Eye (tissue), 1 donor: Measurements from ENCODE around the gene CTNNA2.
"Not testable (repeated sequence)": the region's sequence is repeated elsewhere in the genome, so short reads cannot be mapped to it uniquely, and the experiment has no call there.

ENCODE experiments used
- DNase-seq: peaks from one replicate; pipeline ENCODE4 v3.0.0-alpha.2; 2015

The CTNNA2 gene

DNA sequence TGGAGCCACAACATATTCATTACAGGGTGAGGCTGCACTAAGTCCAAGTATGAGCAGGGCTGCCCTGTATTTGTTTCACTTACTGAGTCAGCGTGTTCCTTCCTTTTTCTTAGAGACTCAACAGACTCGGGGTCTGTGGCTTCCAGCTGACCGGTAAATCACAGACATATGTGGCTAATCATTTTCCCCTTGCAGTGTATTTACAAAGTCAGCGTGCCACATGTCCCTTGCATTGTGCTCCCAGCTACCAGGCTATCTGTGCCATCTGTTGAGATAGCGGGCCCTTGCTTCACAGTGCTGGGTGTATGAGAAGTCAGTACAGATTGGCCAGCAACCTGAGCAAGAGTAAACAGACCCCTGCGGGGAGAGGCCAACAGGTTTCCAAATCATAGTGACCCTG is 537.4 kb downstream of the CTNNA2 start:
- peak; percentile 46 for DNase-seq

DNA sequence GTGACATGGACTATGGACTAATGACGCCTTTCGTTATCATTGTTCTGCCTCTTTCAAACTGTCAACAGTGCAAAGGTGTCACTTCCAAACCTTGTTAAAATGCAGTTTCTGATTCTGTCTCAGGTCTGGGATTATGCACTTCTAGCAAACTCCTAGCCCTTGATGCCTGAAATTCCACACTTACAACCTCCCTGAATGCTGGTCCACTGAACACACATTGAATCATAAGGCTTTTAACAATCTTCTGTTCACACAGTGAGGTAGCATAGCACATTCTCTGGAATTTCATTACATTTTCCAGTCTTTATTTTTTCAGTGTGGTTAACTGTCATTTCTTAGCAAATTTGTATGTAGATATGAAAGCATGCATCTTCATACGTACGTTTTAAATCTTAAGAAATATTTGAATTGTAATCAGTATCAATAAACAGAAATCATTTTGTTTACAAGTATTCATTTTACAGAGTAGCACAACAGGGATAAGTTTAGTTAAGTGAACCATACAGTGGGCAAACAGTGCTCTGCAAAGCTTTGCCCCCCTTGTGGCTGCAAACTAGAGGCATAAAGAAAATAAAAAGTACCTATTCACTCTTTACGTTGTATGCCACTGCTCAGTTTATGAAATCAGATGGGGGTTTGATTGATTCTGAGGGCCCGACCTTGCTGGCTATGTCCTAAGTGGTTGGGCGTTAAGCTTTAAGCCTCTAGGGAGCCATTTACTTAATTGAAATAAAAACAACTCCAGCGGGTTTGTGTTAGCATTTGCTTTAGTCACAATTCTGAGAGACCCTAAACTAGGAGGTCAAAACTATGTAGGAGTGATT is 540.9 kb downstream of the CTNNA2 start:
- peak; percentile 30 for DNase-seq

DNA sequence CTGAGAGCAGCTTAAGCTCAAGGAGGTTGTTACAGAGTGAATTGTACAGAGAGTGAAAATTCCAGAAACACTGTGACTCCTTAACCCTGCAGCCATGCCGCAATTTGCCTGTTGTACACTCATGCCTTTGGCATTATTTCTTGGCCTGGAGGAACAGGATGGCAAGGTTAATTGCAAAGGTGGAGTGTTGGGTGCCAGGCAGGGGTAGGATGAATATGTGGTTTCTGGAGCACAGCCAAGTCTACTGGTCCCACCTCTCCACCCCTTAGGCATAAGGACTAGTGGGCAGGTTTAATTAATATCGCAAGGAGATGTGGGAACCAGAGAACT is 541.5 kb downstream of the CTNNA2 start:
- DNase-seq, result no peak

DNA sequence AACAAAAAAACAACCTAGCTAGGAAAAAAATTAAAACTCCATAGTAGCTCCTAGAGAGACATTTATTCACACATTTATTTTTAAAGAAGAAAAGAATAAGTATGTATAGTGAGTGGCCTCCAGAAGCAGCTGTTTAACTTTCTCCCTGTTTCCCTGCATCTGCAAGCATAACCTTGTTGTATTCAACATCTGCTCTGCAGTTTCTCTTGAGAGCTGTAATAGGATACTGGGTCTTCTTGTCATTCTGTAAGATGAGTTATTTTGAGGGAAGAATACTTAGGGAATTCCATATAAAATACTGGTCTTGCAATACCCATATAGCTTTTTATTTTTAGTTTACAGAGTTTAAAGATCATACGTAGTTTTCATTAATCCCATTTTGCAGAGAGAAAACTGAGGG is 545.1 kb downstream of the CTNNA2 start:
- DNase-seq, result no peak

DNA sequence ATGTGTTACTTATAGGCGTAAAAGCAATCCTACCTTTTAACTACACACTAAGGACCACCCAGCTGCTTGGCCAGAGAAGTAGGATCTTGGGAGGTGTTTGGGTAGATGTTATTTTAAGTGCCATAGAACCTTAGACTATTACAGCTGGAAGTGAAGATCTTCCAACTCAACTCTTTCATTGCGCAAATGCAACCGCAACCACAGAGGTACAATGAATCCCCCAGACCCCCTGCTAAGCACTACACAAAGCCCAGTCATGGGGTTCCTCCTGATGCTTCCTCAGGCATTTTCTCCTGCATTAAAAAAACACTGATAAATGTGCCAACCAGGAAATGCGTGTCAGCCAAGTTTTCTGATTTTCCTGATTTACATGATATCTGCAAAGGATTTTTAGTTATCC is 545.7 kb downstream of the CTNNA2 start:
- no peak for DNase-seq

DNA sequence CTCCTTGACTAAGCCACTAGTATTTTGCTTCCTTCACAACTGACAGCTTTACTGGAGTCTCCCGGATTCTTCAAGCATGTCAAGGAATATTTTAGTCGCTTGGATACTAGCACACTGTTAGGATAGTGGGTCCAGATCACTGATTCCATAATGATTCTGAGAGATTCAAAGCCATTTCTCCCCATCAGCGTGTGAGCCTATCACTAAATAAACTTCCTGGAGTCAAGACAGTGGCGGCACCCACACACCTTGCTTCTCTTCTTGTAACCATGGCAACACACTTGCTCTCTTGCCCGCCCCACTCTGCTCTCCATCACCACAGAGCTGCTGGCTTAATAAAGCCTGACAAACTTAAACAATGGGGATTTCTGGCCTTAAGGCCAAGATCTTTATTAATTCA is 546.6 kb downstream of the CTNNA2 start:
- no peak for DNase-seq

DNA sequence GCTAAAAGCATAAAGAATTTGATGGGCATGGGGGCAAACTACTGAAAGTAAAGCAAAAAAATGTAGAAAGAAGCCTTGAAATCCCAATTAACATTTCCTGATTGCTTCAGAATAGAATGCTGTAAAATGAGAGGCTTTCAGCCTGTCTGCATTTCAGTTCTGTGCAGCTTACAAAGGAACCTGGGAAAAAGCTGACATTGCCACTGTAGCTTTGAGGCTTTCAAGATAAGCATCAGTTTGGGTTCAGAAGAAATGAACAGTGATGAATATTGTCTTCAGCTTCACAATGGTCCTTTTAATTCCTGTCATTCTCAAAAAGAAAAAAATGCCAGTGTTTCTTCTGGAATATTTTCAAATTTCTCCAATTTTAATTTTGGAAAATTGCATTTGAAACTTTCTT is 549.0 kb downstream of the CTNNA2 start:
- no peak for DNase-seq

DNA sequence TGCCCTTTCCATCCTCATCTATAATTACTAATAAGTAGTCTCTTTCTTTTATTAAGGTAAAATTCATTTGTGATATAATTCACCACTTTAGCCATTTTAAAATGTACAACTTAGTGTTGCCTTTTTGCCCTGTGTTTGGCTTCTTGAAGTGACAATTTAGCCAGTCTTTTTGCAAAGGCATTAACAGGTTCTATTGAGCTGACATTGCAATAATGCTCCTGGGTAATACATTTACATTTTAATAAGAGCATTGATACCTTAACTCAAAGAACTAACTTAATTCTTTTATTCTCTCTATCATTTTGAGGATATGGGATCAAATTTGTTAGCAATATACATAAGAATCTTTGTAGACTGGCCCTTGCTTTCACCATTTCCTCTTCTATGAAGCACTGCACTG is 549.4 kb downstream of the CTNNA2 start:
- DNase-seq, result no peak

DNA sequence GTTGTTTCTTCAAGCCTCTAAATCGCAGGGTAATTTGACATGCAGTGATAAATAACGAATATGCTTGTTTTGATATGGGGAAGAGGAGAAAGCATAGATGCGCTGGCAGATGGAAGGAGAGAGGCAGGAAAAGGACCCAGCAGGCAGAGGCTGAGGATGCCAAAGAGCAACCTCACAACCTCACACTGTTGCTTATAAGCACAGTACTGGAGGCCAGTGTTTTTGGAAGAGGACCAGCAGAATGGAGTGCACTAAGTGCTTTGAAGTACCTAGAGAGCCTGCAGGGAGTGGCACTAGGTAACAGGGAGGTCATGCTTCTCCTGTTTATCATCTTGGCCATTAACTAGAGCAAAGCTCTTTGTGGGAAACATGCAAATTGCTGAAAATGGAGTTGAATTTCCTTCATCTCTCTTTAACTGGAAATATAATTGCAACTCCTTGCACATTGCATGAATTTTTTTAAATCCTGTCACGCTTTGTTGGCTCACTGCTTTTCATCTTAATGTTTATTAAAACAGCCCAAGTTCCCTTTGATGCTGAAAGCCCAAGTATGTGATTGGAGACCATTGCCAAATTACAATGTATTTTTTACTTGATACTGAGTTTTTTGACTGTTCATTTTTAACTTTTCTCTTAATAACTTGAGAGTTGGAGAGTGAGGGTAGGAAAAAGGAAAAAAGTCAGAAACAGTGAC is 555.3 kb downstream of the CTNNA2 start:
- no peak for DNase-seq

DNA sequence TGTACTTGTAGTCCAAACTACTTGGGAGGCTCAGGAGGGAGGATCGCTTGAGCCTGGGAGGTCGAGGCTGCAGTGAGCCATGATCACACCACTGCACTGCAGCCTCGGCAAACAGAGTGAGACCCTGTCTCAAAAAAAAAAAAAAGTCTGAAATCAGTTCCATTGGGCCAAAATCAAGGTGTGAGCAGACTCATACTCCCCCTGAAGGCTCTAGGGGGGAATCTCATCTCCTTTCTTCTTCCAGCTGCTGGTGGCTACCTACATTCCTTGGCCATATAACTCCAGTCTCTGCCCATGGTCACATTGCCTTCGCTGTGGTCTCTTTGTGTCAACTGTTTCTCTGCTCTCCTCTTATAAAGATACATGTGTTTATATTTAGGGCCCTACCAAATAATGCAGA is 557.7 kb downstream of the CTNNA2 start:
- no peak for DNase-seq

DNA sequence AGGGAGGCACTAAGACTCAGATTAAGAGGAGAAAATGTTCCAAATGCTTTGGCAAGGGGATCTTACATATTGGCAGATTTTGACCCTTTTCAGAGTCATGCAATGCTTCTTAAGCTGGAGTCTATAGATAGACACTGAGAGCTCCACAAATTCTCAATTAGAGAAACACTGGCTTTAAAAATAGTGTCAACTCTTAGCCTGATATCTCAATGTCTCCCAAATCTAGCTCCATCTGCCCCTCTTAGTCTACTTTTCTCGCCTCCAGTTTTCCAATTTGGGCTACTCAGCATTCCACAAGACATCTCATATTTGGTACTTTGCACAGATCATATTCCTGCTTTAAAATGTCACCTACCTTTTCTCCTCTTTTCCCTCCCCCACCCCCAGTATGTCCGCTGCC is 559.1 kb downstream of the CTNNA2 start:
- DNase-seq, result no peak

DNA sequence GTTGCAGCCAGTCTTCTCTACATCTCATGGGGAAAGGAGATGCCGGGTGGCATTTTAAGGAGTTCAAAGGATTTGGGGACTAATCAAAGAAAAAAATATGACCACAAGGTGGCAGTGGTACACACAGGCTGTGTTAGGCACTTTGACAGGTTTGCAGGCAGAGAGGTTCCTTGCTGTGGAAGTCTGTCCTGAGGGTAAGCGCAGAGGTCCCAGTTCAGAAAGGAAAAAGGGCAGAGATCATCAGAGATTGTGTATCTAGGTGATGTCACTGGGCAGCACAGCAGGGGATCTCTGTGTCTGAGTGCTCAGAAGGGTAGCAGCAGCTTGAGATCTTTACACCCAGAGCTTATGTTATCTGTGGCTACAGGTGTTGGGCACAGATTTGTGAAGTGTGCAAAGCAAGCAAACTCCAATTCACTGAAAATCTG is 560.3 kb downstream of the CTNNA2 start:
- DNase-seq, result peak; percentile 90

DNA sequence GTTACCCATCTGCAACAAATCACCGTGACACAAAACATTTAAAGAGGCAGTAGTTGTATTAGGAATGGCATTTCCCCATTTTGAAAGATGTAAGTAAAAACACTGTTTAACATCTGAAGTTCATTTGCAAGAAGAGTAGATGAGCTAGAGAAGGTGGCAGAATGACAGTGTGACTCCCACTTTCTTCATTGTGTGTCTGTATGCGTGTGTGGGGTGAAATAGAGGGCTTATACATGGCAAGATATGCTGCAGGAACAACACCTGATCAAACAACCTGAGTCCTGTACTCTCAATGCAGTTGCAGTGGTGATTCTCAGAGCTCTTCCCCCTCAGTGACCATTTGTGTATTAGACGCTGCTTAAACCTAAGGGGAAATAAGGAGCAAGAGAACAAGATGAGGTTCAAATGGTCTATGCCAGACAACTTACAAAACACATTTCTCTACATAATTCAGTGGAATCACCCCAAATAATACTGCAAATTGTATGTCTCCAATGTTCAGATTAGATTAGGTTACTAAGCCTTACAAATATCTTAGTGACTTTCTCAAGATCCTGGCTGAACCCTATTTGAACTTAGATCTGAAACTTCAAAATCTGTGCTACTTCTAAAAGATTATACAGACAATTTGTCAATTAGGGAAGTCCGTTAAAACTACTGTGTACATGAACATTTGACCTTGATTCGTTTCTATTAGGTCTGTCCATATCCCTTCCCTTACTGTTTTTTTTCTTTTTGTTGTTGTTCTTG is 561.6 kb downstream of the CTNNA2 start:
- DNase-seq, result no peak

DNA sequence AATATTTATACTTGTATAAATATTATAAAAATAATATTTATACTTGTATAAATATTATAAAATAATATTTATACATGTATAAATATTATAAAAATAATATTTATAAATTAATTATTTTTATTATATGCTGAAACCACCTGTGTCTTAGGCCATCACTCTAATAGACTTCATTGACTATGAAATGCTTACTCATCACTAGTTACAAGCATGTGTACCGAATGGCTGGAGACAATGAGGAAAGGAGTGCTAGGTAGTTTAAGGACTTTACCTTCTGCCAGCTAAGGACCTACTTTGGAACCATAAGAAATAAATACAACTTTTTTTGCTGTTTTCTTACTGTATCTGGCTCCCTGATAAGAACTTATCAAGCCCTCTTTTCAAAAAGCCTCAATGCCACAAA is 562.9 kb downstream of the CTNNA2 start:
- no peak for DNase-seq

DNA sequence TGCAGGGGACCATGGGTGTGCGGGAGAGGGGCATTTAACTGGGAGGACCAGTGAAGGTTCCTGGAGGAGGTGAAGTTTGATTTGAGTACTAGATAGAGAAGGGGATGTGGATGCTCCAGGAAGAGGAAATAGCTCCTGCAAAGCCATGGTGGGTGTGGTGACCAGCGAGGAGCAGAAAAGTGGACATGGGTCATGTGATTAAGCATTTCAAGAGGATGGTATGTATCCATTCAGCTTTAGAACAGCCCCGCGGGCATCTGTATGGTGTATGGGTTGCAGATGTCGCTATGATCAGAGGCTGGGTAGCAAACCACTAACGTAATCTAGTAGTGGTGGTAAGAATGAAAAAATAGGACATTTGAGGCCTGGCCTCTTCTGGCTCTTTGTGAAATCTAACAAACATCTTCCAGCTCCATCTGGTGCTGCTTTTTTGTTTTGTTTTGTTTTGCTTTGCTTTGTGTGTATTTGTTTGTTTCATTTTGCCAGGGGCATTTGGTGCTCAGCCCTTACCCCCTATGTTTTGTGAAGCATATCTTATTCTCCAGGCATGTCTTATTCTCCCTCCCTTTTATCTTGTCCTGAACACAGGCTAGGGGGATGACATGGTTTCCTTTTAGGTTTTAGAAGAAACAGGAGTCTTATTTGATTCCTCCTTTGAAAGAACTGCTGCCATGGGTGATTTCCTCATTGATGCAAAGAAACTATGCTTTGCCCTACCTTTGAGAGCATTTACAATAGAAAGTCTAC is 565.6 kb downstream of the CTNNA2 start:
- no peak for DNase-seq

DNA sequence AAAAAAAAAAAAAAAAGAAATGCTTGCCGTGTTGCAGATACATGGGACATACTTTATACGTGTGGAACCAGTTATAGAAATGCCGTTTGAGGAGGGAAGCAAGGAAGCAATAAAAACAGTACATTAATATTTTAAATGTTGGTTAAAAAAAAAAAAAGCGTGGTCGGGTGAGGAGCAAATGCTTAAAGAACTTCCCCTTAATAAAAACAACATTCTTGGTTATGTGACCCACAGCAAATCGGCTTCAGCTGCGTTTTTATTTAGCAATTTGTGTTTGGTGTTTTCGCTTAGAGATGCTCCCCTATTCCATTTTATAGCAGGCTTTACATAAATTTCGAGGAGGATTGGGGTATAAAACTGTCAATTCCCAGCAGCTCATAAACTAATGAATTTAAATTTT is 568.1 kb downstream of the CTNNA2 start:
- DNase-seq, result no peak

DNA sequence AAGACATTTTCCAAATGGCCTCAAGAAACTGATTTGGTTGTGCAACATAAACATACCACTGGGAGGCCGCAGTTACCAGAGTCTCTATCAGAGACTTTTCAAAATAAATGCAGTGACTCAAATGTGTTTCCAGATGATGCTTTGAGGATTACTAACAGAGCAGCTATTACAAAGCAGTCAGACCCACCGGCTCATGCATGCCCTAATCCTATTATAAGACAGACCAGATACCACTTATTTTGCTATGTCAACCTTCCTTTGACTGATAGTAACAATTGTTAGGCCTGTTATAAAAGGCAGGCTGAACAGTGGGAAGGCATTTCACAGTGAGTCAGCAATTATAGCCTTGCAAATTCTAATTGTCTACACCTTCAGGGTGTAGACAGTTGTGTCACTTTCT is 574.0 kb downstream of the CTNNA2 start:
- DNase-seq, result no peak

DNA sequence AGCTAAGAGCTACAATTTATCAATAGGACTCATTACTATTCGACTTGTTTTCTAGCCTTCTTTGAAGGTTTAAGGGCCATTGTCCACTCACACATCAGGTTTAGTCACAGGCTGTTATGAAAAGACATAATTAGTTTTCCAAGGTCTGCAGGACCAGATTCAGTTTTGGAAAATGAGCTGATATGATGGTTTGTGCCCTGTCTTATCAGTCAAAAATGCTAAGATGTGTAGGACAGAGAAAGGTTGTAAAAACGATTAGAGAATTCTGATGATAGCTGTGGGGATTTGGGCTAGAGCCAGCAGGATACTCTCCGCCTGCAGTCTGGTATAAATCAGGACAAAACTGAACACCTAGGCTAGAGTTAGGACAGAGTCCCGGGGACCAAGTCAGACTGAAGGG is 578.4 kb downstream of the CTNNA2 start:
- DNase-seq, result no peak

DNA sequence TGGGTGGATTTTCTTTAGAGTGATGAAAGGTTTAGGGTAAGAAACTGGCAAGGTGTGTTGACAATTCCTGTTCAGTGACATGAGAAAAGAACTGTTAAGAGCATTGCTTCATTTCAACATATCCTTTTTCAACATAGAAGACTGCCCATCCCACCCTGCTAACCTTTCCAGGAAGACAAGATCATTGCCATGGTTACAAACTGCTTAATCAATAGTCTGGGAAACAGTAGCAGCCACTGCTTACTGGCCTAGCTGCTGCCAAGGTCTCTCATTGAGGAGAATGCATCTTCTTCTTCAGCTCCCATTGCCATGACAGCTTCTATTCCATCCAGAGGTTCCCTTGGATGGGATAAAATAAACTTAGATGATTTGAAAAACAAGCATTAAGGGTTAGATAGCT is 579.6 kb downstream of the CTNNA2 start:
- DNase-seq, result peak; percentile 50

DNA sequence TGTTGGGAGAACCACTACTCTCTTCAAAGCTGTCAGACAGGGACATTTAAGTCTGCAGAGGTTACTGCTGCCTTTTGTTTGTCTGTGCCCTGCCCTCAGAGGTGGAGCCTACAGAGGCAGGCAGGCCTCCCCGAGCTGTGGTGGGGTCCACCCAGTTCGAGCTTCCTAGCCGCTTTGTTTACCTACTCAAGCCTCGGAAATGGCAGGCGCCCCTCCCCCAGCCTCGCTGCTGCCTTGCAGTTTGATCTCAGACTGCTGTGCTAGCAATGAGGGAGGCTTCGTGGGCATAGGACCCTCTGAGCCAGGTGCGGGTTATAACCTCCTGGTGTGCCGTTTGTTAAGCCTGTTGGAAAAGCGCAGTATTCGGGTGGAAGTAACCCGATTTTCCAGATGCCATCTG is 585.7 kb downstream of the CTNNA2 start:
- DNase-seq, result not testable (repeated sequence)

DNA sequence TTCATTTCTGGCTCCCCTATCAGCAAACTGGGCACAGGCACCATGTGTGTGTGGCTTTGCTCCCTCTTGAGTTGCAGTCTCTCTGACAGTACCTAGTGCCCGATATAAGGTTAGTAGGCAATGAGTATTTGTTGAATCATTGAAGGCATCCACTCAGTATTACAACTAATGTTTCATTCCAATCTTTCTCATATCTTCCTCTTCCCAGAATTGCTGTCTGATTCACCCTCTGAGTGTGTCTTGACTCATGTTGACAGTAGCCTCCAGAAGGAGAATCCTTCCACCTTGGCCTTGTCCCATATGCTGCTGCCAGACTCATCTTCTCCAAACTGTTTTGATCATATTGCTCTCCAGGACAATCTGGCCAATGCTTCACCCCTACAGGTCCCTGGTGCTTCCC is 589.2 kb downstream of the CTNNA2 start:
- no peak for DNase-seq

DNA sequence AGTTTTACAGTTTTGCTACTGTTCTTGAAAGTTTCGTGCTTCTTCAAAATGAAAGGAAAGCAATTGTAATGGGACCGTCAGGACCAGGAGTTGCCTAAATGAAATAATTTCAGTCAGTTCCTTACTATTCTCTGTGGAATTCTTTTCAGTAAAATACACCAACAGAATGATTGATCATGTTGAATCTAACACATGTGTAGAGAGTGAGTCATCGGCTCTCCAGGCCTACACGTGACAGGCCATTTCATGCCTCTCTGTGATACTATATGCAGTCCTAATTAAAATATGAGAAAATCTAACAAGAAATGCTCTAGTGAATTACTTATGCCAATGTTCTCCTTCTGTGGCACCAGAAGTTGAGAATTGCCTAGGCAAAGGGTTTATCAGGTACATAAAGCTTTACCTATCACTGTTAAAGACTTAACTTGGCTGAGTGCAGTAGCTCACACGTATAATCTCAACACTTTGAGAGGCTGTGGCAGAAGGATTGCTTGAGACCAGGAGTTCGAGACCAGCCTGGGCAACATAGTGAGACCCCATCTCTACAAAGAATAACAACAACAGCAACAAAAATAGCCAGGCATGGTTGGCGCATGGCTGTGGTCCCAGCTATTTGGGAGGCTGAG is 592.3 kb downstream of the CTNNA2 start:
- no peak for DNase-seq

DNA sequence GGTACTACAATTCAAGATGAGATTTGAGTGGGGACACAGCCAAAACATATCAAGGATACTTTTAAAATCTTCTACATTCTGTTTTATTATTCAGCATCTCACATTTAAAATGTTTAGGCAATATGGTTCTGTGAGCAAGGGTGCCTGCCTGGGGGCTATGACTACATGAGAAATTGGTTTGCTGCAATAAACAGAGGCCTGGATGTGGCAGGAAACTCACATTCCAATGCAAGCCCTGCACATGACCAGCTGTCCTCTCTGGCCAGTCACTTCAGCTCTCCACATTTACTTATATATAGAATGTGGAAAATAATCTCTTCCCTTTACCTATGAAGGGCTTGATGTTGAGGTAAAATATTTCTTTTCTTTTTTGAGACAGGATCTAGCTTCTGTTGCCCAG is 598.3 kb downstream of the CTNNA2 start:
- DNase-seq, result no peak
